ENCODE measurements around the gene TNMD. TPM values are rescaled to one million over a fixed set of nuclear protein-coding genes. Genes with fewer than 3 reads are reported as not detected.

The TNMD gene
- total and polyA plus RNA-seq, 2 of the 8 experiments (the other 6 are each of a cell fraction or from before 2014, with no cell fraction given), result 1.4 to 2.1 TPM

- Histone ChIP-seq H3K4me2 (ENCODE audit: insufficient read depth in 1 of 2, low read depth in 2 of 2, low read length in 2 of 2) (no peak overlapping the region; a peak in 1 of 4 replicates), H3K56ac (replicated peaks; ENCODE audit: insufficient read length, low read depth, low read length) (no peak overlapping the region), H2BK120ac (replicated peaks; ENCODE audit: low read depth, low read length) (no peak overlapping the region), H2BK12ac (ENCODE audit: low read depth, low read length) (no peak overlapping the region), H3K79me2 (ENCODE audit: control insufficient read depth in 1 of 2, insufficient read depth in 2 of 2, low read length in 2 of 2) (no peaks in the 10 kb centered on the region), H4K5ac (ENCODE audit: insufficient read length, low read depth, low read length) (no peak overlapping the region), H3K4ac (replicated peaks; ENCODE audit: insufficient read length, low read depth, low read length) (no peak overlapping the region), H4K8ac (ENCODE audit: extremely low read depth, insufficient read depth, low read length) (no peak overlapping the region), H3K27me3 (replicated peaks in 1 of 4; ENCODE audit: control insufficient read depth in 3 of 4, extremely low read depth in 1 of 4, insufficient read depth in 3 of 4, low read length in 3 of 4) (no peaks in the 10 kb centered on the region), H4K91ac (replicated peaks; ENCODE audit: insufficient read length, low read length) (no peak overlapping the region), H3K14ac (ENCODE audit: insufficient read length) (no peak overlapping the region), H3K9ac (replicated peaks in 1 of 4; ENCODE audit: extremely low read depth in 1 of 4, low read depth in 3 of 4, low read length in 3 of 4) (no peak overlapping the region), H3K4me1 (replicated peaks in 1 of 4; ENCODE audit: control insufficient read depth in 3 of 4, insufficient read depth in 4 of 4, low read length in 3 of 4) (peaks cover 0 to 10% (median 4%) of the 10 kb centered on the region in 4 experiments; a peak in 3 of 7 replicates), H3K4me3 (ENCODE audit: extremely low read depth in 1 of 4, insufficient read depth in 2 of 4, low read depth in 3 of 4, low read length in 4 of 4) (no peak overlapping the region), H3K9me3 (ENCODE audit: insufficient read depth in 2 of 2, low read depth in 1 of 2, low read length in 1 of 2) (no peaks in the 10 kb centered on the region), H2BK15ac (ENCODE audit: low read length) (no peak overlapping the region), H2AK5ac (ENCODE audit: low read depth, low read length) (no peak overlapping the region), H2AFZ (ENCODE audit: low read length) (no peak overlapping the region), H2BK5ac (ENCODE audit: low read depth, low read length) (no peak overlapping the region), H4K20me1 (replicated peaks in 1 of 2; ENCODE audit: control insufficient read depth in 1 of 2, insufficient read depth in 2 of 2, low read length in 2 of 2) (no peaks in the 10 kb centered on the region), H3K36me3 (ENCODE audit: control insufficient read depth in 2 of 4, insufficient read depth in 4 of 4, low read length in 3 of 4) (no peaks in the 10 kb centered on the region), H3K18ac (ENCODE audit: extremely low read depth, low read length) (no peak overlapping the region), H2BK20ac (ENCODE audit: low read length) (no peak overlapping the region), H3K79me1 (ENCODE audit: low read depth, low read length) (no peaks in the 10 kb centered on the region), H3K27ac (ENCODE audit: low read depth, low read length) (no peak overlapping the region; the same call in 1 of the 2 replicates), H3K23ac (ENCODE audit: insufficient read length) (no peak overlapping the region), H3K23me2 (ENCODE audit: low read depth, low read length) (no peaks in the 10 kb centered on the region)
- FAIRE-seq (no peak), DNase-seq (ENCODE audit: low read depth in 1 of 2, low spot score in 2 of 2) (no peak)
- WGBS, 2 experiments (ENCODE audit: extremely low coverage in 1 of 2, insufficient coverage in 1 of 2, insufficient read length in 1 of 2, insufficient replicate concordance in 2 of 2, low coverage in 1 of 2, low lambda C conversion rate in 2 of 2, missing lambda C conversion rate in 1 of 2), result 66% methylated on average over 8 of the region's 8 CpGs; no CpG with 5 or more reads in 1 of the 2 experiments
- ChIA-PET POLR2A (ENCODE audit: partially characterized antibody) (interaction anchor here (3.2 kb wide), 1 partner anchor 12 kb away, joined by 14 read pairs; the partner anchor contains the start of gene TSPAN6), CTCF (ENCODE audit: partially characterized antibody) (interaction anchor here (1.0 to 1.4 kb wide), 3 partner anchors 7 to 24 kb away, joined by 3 to 7 read pairs (median 3); partner anchors contain the start of gene TSPAN6)
- no peak for TF ChIP-seq CHD1 (IDR thresholded peaks at IDR 0.05; ENCODE audit: low read depth, low read length)
- no peak for TF ChIP-seq RBBP5 (IDR thresholded peaks at IDR 0.05; ENCODE audit: borderline replicate concordance, low read depth, low read length)
- TF ChIP-seq JUN (IDR thresholded peaks at IDR 0.05; ENCODE audit: low read depth, low read length), result no peak
- no peak for TF ChIP-seq EGR1 (IDR thresholded peaks at IDR 0.05; ENCODE audit: borderline replicate concordance, low read depth, low read length)
- no peak for TF ChIP-seq TCF12 (IDR thresholded peaks at IDR 0.05; ENCODE audit: low read depth, low read length)
- TF ChIP-seq ZNF274 (IDR thresholded peaks at IDR 0.05; ENCODE audit: borderline replicate concordance, extremely low read depth, low read length), result no peak
- TF ChIP-seq SIRT6 (IDR thresholded peaks at IDR 0.05; ENCODE audit: low read length), result no peak
- TF ChIP-seq TBP (IDR thresholded peaks at IDR 0.05; ENCODE audit: low read depth, low read length), result no peak
- TF ChIP-seq CEBPB (IDR thresholded peaks at IDR 0.05; ENCODE audit: low read depth, low read length), result no peak
- TF ChIP-seq NRF1 (IDR thresholded peaks at IDR 0.05; ENCODE audit: low read depth, low read length), result no peak
- no peak for TF ChIP-seq RXRA (IDR thresholded peaks at IDR 0.05; ENCODE audit: insufficient read depth, low read depth, low read length)
- TF ChIP-seq FOSL1 (IDR thresholded peaks at IDR 0.05; ENCODE audit: insufficient read depth, low read depth, low read length), result no peak
- TF ChIP-seq CTBP2 (IDR thresholded peaks at IDR 0.05; ENCODE audit: borderline replicate concordance, insufficient read depth, insufficient read length, low read length), result no peak
These were observed 64.0 kb downstream of the TNMD start for GRCh38 chrX:100648458-100649417.

All from H1 (cell line).